ENCODE measurements around the gene MAST2.

MAST2 gene

DNA sequence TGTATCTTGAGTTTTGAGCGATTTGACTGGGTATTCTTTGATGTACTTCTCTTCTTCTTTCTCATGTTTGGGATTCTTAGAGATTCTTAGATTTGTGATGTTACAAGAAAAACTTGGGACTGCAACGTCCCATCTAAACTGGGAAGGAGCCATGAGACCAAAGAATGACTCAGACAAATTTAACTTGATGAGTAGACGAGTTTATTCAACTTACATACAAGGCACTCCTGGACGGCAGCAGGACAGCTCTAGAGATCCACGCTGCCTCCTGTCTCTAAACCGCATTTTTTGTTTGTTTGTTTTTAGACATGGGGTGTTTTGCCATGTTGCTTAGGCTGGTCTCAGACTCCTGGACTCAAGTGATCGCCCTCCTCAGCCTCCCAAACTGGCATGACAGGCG lies 191.9 kb downstream of the MAST2 start:
- DNase-seq = no peak

GRCh38 chr1:45998020-45998617 lies 194.7 kb downstream of the MAST2 start:
- no peak for DNase-seq

- DNase-seq = no peak
Observed at GRCh38 chr1:45999507-45999906, 196.1 kb downstream of the MAST2 start.

DNA sequence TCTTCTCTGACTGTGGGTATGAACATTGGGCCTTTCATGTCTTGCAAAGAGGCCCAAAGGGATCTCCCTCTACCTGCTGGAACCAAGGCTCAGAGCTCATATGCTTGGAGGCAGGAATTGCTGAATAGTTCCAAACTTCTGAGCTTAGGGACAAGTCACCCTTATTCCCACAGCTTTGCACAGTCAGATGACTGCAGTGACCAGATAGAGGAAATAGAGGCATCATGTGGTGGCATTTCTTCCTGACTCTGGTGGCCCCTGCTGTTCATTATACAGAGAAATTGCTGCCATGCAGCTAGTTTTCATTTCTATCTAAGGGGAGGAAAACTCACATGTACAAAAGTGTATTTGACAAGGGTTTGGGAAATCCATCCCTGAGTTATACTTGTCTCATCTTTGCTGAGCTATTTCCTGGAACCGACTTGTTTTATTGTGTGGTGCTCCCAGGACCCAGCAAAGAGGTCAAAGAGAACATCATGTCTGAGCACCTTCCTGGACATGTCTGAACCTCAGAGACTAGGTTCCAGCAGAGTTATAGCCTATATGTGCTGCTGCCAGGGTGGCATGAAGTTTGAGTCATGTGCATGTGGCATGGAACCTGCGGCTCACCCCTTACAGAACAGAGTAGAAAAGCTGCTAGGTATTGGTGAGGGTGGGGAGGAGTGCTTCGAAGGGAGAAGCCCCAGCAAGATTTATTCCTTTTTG lies 197.8 kb downstream of the MAST2 start:
- DNase-seq = no peak

GRCh38 chr1:46002551-46003150 lies 199.2 kb downstream of the MAST2 start:
- DNase-seq = no peak

DNA sequence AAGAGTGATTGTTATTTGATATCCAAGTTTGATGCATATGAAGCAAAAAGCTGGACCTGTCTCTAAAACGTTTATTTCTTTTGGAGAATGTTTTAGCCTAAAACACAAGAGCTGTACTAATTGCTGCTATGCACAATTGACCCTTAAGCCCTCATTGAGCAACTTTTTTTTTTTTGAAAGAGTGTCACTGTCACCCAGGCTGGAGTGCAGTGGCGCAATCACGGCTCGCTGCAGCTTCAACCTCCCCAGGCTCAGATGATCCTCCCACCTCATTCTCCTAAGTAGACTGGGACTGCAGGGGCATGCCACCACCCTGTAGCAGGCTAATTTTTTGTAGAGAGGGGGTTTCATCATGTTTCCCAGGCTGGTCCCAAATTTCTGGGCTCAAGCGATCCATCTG lies 199.9 kb downstream of the MAST2 start:
- DNase-seq = no peak

DNA sequence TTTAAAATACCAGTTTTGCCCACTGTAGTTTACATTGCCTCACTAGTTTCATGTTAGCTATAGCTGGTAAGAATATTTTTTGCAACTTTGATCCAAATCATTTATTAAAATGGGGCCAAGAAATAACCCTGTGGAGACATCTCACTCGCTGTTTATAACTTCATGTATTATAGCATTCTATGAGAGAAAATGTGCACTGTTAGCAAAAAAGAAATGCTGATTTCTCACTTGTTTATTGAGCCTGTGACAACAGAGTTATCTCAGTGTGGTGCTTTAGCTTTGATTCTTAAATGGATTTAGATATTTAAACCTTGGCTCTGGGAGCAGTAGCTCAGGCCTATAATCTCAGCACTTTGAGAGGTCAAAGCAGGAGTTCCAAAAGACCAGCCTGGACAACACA lies 201.1 kb downstream of the MAST2 start:
- DNase-seq = no peak

DNA sequence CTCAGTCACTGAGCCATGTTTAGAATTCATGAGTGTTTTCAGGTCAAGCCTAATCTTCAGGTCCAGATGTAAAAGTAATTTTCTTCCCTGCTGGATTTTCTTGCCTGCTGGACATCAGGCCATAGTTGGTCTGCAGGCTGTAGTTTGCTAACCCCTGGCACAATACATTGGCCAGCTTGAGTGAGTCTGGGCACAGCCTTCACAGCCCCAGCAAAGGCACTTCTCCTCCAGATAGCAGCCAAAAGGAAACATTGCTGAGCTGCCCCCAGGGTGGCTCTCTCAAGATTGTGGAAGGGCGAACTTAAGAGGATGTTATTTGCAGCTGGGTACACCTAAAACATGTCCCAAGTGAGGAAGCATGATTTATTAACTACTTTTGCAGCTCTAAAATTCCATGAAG lies 202.2 kb downstream of the MAST2 start:
- no peak for DNase-seq

GRCh38 chr1:46008585-46008984 lies 205.2 kb downstream of the MAST2 start:
- no peak for DNase-seq

DNA sequence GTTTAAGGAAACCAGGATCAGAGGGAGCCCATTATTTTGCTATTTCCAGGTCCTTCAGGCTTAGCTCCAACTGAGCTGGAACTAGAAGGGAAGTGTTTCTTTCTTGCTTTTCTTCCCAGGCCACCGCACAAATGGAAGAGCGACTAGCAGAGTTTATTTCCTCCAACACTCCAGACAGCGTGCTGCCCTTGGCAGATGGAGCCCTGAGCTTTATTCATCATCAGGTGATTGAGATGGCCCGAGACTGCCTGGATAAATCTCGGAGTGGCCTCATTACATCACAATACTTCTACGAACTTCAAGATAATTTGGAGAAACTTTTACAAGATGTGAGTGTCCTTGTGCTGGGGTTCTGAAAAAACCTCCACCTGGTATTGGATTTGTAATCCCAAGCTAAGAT lies 207.2 kb downstream of the MAST2 start:
- no peak for DNase-seq

DNA sequence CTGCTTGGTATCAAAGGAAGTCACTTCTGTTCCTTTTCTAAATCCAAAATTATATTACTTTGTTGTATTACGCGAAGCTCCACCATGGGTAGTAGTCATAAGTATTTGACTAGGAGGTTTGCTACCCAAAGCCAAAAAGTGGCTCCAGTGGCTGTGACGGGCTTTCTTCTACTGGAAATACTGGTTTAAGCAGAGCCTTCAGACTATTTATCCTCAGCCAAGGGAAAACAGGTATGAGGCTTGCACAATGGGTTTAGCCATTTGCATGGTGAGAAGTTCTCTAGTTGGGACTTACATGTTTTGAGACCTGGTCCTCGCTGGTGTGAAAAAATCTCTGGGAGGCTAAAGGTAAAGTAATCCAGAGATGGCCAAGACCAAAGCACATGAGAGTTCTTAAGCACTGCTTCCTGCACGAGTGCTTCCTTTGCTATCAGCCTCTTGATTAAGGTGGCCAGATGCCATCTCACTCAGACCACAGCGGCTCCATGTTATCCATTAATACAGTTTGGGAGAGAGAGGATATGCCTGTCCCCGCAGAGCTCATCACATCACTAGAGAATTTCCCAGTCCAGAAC lies 207.8 kb downstream of the MAST2 start:
- no peak for DNase-seq

- no peak for DNase-seq
Observed at GRCh38 chr1:46012236-46012635, 208.8 kb downstream of the MAST2 start.

GRCh38 chr1:46013581-46013980 lies 210.2 kb downstream of the MAST2 start:
- no peak for DNase-seq

DNA sequence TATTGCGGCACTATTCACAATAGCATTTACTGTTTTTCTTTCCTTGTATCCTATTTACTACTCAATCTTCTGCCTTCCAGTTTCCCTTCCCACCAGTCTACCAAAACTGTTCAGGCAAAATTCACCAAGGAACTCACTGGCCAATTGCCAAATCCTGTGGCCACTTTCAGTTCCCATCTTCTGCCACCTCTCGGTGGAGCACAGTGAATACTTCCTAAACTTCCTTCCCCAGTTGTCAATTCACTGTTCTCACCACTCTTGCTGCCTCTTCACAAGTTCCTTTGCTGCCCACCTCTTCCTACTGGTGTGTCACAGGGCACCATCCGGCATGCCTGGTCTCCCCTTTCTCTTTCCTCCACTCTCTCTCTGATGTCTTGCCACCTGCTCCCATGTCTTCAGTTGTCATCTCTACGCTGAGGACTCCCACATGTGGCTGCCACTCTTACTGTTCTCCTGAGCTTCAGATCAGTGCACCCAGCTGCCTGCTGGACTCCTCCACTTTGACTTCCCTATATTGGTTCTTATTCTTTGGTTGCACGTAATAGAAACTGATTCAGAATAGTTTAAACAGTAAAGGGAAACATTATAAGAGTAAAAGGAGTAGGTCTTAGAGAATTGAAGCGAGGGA lies 214.6 kb downstream of the MAST2 start:
- no peak for DNase-seq

DNA sequence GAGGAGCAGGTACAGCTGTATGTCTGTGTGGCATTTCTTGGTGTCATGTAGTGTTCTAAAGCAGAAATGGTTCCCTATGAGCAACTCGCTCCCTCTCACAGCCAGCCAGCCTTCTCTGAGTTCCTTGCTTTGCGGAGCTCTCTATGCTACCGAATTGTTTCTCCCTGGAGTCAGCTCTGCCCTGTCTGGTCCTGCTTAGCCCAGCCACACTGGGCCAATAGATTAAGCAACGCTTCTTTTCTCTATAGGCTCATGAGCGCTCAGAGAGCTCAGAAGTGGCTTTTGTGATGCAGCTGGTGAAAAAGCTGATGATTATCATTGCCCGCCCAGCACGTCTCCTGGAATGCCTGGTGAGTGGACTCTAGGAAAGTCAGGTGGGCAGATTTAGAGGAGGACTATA lies 215.9 kb downstream of the MAST2 start:
- DNase-seq = no peak

GRCh38 chr1:46020010-46020409 lies 216.6 kb downstream of the MAST2 start:
- no peak for DNase-seq

DNA sequence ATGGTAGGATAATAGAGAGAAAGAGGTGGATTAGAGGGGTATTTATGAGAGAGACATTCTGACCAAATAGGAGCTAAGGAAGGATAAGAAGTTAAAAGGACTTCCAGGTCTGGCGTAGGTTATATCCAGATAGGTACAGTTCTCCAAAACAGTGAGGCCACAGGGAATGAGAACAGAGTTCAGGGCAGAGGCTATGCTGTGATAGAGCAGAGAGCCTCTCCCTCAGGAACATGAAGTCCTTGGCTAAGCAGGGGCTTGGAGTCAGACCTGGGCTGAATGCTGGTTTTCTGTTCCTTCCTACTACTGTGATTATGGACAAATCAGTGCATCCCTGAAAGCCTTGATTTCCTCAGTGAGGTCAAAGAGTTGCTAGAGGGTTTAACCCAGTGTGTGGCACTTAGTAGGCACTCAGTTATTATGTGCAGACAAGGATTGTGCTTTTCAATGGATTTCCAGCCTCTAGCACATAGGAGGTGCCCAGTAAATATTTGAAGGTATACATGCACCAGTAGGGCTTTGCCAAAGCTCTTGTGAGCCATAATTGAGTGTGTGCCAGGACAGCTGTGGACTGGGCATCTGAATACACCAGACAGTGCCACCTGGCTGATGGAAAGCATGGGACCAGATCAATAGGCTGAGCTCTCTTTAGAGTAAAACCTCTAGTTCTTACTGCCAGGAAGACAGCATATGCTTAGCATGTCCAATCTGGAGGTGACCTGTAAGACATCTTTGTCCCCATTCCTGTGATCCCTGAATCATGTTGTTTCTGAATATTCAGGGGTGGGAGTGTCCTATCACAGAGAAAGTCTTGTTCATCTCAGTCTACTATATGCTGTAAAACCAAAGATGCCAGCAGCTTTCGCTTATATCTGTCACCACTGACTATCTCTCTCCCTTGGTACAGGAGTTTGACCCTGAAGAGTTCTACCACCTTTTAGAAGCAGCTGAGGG lies 217.9 kb downstream of the MAST2 start:
- peak; percentile 2 for DNase-seq

- no peak for DNase-seq
Observed at GRCh38 chr1:46026531-46026930, 223.1 kb downstream of the MAST2 start.

DNA sequence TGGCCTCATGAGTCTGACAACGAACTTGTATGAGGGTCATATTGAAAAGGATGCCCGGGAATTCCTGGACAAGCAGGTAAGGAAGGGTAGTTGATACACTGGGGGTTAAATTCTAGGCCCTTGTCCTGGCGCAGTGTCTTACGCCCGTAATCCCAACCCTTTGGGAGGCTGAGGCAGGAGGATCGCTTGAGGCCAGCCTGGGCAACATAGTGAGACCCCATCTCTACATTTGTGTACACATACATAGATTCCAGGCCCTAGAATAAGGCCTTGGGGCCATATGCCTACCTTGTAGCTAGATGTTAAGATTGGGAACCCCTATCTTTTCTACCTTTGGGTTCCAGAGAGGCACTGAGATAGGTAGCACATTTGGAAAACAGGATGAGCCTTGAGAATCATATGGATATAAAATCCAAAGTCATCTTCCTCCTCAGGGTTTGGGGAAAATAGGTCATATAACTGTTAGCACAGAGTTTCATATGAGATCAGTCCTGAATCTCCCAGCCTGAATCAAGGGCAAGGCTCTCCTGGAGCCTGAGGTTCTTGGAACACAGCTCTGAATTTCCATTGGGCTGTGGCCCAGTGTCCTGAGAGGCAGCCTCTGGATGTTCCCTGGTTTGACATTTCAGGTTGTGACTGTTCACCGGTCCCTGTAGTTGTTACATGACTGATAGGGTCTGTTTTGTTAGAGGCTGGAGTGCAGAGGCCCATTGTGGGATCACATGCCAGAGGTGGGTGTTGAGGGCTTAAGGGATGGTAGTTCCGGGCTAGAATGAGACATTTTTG lies 224.6 kb downstream of the MAST2 start:
- no peak for DNase-seq

DNA sequence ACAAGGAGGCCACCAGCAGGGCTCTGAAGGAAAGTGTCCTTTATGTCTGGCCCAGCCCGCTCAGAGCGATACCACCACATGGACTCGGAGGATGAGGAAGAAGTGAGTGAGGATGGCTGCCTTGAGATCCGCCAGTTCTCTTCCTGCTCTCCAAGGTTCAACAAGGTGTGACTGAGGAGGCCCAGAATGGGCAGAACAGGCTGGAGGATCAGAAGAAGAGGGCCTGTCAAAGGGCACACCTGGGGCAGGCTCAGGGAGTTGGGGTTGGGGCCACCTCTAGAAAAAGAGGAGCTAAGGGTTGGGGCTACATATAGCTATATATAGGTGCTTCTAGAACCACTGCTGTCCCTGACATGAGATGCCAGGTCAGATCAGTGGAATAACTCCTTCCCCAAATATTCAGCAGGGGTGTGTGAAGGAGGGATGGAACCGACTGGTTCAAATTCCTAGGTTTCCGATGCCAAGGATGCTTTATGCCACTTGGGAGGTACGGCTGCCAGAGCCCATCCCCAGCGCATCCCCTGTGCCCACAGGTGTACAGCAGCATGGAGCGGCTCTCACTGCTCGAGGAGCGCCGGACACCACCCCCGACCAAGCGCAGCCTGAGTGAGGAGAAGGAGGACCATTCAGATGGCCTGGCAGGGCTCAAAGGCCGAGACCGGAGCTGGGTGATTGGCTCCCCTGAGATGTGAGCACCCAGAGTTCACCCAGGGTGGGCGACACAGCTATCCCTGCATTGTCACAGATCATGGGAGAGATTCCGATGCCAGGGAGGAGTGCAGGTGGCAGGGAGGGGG lies 226.9 kb downstream of the MAST2 start:
- DNase-seq = no peak
